GM12865 (cell line): ENCODE measurements around the gene PCDH19.

Experiments used
- DNase-seq: peaks from one replicate; pipeline ENCODE4 v3.0.0; 2010; ENCODE audit warnings: low read depth
- H3K4me3 ChIP-seq: 2 replicates; pipeline ENCODE4 v1.5.1; 2011; ENCODE audit warnings: mild to moderate bottlenecking, low read depth, low read length, control low read depth
- TF ChIP-seq, protein P1 (sequence below): IDR thresholded peaks from 2 replicates; pipeline ENCODE4 v1.5.1; 2011; ENCODE audit warnings: low read length, control low read depth, low read depth, inconsistent platforms; ENCODE audit not compliant: insufficient read depth; ENCODE audit errors: missing control alignments

The PCDH19 gene

GRCh38 chrX:100265179-100265578 lies 144.9 kb downstream of the PCDH19 start:
- H3K4me3 ChIP-seq = no peak overlapping the region
- TF ChIP-seq, protein P1, sequence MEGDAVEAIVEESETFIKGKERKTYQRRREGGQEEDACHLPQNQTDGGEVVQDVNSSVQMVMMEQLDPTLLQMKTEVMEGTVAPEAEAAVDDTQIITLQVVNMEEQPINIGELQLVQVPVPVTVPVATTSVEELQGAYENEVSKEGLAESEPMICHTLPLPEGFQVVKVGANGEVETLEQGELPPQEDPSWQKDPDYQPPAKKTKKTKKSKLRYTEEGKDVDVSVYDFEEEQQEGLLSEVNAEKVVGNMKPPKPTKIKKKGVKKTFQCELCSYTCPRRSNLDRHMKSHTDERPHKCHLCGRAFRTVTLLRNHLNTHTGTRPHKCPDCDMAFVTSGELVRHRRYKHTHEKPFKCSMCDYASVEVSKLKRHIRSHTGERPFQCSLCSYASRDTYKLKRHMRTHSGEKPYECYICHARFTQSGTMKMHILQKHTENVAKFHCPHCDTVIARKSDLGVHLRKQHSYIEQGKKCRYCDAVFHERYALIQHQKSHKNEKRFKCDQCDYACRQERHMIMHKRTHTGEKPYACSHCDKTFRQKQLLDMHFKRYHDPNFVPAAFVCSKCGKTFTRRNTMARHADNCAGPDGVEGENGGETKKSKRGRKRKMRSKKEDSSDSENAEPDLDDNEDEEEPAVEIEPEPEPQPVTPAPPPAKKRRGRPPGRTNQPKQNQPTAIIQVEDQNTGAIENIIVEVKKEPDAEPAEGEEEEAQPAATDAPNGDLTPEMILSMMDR = no peak
- DNase-seq = no peak

- no peak overlapping the region for H3K4me3 ChIP-seq
These were observed 145.9 kb downstream of the PCDH19 start for GRCh38 chrX:100264200-100264599.

GRCh38 chrX:100263650-100264049 lies 146.4 kb downstream of the PCDH19 start:
- DNase-seq = peak; percentile 1
- H3K4me3 ChIP-seq = no peak overlapping the region
- TF ChIP-seq, protein P1 = no peak

More at GRCh38 chrX:100264200-100264599, 145.9 kb downstream of the PCDH19 start:
- DNase-seq = peak; percentile 67
- TF ChIP-seq, protein P1 = no peak

- TF ChIP-seq, protein P1 = no peak
- no peak for DNase-seq
These were observed 161.1 kb downstream of the PCDH19 start for GRCh38 chrX:100248885-100249493.

DNA sequence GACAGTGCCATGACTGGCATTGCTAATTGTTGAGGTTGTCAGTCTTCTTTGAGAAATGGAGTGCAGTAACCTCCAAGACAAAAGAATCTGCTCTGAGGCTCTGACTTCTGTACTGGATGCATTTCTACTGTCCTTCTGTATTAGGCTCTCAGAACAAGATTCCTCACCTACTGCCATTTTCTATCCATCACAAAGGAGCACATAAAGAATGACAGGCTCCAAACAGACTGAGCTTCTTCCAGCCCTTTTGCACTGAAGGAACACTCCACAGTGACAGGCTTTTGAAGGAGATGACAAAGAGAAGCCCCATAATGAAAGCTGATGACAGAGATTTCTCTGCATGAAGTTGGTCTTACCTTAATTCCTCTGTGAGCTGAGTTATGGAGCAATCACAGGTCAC lies 162.2 kb downstream of the PCDH19 start:
- H3K4me3 ChIP-seq = no peak overlapping the region
- TF ChIP-seq, protein P1 = no peak
- DNase-seq = no peak

More at GRCh38 chrX:100248885-100249493, 161.1 kb downstream of the PCDH19 start:
- no peak overlapping the region for H3K4me3 ChIP-seq

DNA sequence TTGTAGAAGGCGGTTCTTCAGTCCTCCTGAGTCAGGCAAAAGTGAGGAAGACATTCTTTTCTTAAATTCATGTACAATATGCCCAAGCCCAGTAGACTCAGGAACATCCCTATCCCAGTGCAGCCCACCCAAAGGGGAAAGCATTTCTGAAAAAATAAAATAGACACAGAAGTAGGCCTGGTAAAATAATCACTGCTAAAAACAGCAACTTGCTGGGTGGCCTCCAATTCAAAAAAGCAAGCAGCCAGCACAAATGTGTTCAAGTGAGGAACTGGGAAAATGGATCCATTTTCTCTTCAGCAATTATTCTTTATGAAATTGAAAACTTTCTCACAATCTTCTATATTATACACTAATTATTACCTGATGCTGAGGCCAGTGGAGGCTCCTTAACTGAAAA lies 165.4 kb downstream of the PCDH19 start:
- no peak for DNase-seq
- H3K4me3 ChIP-seq = no peak overlapping the region
- TF ChIP-seq, protein P1 = no peak
